Right renal cortex interstitium (tissue), 3 donors: ENCODE data around the gene PPP4R2. TPM values are rescaled to one million over a fixed set of nuclear protein-coding genes. Genes with fewer than 3 reads are reported as not detected.

Experiments
- DNase-seq, 3 donors: peaks; one replicate each; pipeline ENCODE4 v3.0.0-alpha.2; 2013; ENCODE audit warnings: low read depth in 3 of 3, low spot score in 2 of 3
- polyA plus RNA-seq, 3 donors: library from polyadenylated mRNA; unstranded; fragments of 120-200 nt; gene quantifications; one replicate each; pipeline ENCODE4 v1.2.1, GENCODE V29; 2013; ENCODE audit not compliant: insufficient read length in 3 of 3

PPP4R2 gene
- polyA plus RNA-seq, 3 donors = 98.5 to 107 (median 105) TPM

DNA sequence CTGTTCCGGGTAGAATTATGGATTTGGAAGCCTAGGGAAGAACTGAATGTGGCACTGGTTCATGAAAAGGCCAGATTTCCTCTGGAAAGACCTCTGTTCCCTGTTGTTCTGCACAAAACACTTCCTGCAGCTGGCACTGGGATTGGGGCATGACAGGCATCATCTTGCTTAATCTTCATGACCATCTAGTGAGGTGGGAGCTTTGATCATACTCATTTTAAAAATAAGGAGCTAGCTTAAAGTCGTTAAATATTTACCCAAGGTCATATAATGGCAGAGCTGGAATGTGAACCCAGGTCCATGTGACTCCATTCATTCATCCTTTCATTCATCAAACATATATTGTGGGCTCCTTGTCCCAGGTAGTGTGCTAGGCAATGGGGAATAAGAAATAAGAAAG, 105.3 kb downstream of the PPP4R2 start:
- no peak for DNase-seq

DNA sequence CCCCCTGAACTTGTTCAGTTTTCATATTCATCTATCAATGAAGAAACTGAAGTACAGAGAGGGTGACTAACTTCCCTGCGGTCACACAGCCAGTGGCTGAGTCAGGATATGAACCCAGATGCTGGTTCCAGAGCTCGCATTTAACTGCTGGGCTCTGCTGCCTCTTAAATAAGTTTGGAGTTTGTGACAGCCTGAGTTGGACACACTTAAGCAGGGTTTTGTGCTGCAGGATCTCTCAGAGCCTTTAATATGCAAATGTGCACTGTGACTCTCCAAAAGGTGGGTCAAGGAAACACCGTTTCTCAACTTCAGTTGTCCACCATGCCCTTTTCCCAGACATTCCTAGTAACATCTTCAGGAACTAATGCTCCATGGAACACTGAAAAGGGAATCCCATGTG, 110.6 kb downstream of the PPP4R2 start:
- no peak for DNase-seq

DNA sequence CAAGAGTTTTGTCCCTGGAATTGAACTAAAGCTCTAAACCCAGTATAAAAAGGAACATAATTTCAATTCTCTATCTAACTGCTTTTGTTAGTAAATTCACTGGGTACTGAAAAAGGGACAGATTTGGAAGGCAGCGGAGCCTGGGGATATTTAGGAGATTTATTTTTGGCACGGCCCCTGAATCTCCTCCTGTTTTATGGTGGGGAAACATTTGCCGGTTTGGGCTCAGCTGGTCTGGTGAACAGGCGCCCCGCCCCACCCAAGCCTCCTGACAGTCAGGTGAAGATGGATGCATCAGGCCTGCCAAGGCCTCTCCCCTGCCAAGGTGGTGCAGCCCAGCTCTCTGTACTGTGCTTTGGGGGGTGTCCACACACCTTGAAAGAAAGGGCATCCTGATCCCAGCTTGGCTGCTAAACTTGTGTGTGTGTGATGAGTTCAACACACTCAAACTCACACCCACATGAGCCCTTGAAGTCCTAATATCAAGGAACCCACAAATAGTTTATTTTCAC, 111.1 kb downstream of the PPP4R2 start:
- no peak for DNase-seq

DNA sequence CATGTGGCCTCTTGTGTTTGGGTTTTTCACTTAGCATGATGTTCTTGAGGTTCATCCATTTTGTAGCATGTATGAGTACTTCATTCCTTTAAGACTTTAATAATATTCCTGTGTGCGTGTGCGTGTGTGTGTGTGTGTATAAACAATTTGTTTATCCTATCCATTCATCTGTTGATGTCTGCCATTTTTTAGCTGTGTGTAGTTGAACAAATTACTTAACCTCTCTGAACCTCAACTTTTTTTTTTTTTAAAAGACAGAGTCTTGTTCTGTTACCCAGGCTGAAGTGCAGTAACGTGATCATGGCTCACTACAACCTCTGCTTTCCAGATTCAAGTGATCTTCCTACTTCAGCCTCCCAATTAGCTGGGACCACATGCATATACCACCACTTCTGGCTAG, 112.1 kb downstream of the PPP4R2 start:
- no peak for DNase-seq

DNA sequence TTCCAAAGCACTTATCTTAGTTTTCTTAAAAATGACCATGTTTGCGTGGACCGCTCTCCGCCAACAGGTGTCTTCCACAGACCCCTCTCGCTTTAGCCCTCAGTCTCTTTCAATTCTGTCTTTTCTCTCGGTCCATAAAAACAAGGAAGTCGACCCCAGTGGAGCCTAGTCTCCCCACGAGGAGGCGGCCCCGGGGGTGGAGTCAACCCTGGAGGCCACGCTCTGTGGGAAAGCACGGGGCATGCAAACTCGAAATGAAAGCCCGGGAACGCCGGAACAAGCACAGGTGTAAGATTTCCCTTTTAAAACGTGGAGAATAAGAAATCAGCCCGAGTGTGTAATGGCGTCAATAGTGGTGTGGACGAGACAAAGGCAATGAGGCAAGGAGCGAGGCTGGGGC, 113.9 kb downstream of the PPP4R2 start:
- DNase-seq = no peak

DNA sequence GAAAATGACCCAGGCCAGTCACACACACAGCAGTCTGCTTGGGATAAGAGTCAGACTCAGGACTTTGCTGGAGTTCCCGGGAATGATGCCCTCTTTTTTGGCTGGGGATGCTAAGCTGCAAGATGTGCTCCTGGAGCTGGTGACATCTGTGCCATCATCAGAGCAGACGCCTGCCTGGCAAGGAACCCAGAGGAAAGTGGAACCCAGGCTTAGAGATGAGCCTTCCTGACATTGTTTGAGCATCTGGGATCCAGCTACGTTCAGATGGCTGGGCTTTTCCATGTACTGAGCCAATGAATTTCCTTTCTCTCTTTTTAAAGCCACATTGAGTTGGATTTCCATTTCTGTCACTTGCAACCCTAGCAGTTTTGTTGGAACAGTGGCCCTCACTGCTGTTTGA, 118.1 kb downstream of the PPP4R2 start:
- no peak for DNase-seq

DNA sequence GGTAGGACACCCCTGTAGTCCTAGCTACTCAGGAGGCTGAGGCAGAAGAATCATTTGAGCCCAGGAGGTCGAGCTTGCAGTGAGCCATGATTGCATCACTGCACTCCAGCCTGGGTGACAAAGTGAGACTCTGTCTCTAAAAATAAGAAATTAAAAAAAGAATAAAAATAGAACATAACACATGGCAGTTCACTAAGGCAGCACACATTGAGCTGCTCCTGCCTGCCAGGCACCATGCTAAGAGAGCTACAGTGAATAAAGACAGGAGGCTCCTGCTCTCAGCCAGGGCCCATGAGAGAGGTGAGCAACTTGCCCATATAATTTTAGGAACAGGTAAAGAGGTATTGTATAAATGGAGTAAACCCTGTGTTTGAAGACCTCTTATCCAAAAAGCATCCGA, 119.2 kb downstream of the PPP4R2 start:
- DNase-seq = no peak

Other genes starting within 250 kb of the PPP4R2 start
- 10 to 100 TPM; 24.3 to 26.9 (median 25.3) TPM for gene SHQ1, start 148.4 kb upstream of the PPP4R2 start, polyA plus RNA-seq
- 10 to 100 TPM; 11.1 to 14.7 (median 13.2) TPM for gene GXYLT2, start 108.8 kb upstream of the PPP4R2 start, polyA plus RNA-seq
- 1 to 10 TPM; 2.7 to 2.8 (median 2.7) TPM for gene EBLN2, start 64.8 kb downstream of the PPP4R2 start, polyA plus RNA-seq